Smooth muscle cell of the umbilical artery (primary cell): ENCODE data around the gene PGK2. TPM values are rescaled to one million over a fixed set of nuclear protein-coding genes. Genes with fewer than 3 reads are reported as not detected.

Experiments
- total RNA-seq: library from RNA; depleted of rRNA; stranded (reverse); fragments of >200 nt; gene quantifications from 2 replicates; pipeline ENCODE4 v1.2.3, GENCODE V29; 2014

Gene PGK2
- total RNA-seq: not detected in 2 replicates

DNA sequence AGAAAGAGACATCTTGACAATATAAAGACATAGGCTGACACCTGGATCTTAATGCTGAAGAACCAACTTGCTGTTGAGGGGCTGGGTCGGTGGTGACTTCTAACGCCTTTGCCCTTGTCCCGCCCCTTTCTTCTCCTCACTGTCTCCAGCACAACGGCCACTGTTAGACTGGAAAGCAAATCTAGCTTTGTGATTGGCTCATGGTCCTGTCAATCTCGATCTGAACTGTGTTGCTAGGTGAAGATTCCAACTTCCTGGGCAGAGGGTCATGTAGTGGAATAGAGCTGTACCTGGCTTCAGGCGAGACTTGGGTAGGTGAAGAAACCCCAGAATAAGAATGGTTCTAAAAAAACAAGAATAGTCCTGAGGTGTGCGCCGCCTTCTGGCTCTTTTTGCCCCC, at the start of gene PGK2:
Gene PGK2 (minus strand): TSS at position 110 of the 400 bp plus-strand sequence. CDS start 98 bp downstream, at position 12.

DNA sequence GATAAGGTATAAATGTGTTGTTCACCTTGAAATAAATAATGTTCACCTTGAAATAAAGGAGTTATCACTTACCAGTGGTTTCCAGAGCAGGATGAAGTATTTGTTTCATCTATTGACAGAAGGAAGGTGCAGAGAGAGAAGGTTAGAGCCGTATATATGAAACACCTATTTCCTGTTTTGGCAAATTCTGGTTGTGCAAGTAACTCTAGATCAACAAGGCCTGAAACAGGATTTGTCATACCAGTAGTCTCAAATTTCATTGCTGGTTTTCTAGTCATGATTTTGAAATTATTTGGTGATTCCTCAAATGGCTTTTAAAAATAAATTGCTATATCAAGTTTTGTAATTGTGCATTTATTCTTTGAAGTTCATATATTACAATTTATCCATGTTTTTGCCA, 42.8 kb downstream of the PGK2 start, which contains the start of gene CRISP3:
Gene CRISP3 (minus strand): TSS at position 130 of the 400 bp plus-strand sequence. CDS start 21 bp downstream, at position 109.

Other genes starting within 250 kb of the PGK2 start
- 0.59 and 0.69 TPM in 2 replicates for gene C6orf141, start 236.6 kb downstream of the PGK2 start, total RNA-seq
- not detected in 2 replicates for gene RHAG, start 150.4 kb downstream of the PGK2 start, total RNA-seq
- gene CRISP2, start 73.7 kb downstream of the PGK2 start, total RNA-seq: not detected in 2 replicates
- not detected in 2 replicates for gene CRISP3, start 42.9 kb downstream of the PGK2 start, total RNA-seq
- gene CRISP1, start 79.2 kb upstream of the PGK2 start, total RNA-seq: not detected in 2 replicates
- gene DEFB114, start 176.9 kb upstream of the PGK2 start, total RNA-seq: not detected in 2 replicates
- not detected in 2 replicates for gene DEFB113, start 182.3 kb upstream of the PGK2 start, total RNA-seq
- gene DEFB110, start 234.7 kb upstream of the PGK2 start, total RNA-seq: not detected in 2 replicates